Measurements from ENCODE around the gene RGS12.

The RGS12 gene

GRCh38 chr4:3253808-3254207 is 39.0 kb upstream of the RGS12 start:
- DNase-seq (ENCODE audit: low spot score) = peak; percentile 41

GRCh38 chr4:3254302-3255131 is 38.3 kb upstream of the RGS12 start:
- peak; percentile 63 for DNase-seq (ENCODE audit: low spot score)

DNA sequence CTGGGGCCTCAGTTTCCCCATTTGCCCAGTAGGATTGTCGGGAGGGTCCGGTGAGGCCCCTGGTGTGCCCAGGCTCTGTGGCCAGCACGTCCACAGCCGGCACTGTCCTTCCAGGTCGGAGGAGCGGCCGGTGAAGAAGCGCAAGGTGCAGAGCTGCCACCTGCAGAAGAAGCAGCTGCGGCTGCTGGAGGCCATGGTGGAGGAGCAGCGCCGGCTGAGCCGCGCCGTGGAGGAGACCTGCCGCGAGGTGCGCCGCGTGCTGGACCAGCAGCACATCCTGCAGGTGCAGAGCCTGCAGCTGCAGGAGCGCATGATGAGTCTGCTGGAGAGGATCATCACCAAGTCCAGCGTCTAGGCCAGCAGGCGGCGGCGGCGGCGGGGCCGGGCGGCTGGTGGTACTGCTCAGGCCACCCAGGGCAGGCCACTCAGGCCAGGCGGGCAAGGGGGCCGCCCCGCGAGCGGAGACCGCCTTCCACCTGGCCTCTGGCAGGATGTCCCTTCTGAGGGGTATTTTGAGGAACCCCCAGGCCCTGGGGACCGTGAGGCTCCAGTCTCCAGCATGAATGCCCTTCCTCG is 37.1 kb upstream of the RGS12 start:
- DNase-seq (ENCODE audit: low spot score) = peak; percentile 44

GRCh38 chr4:3256230-3257102 is 36.4 kb upstream of the RGS12 start:
- DNase-seq (ENCODE audit: low spot score) = peak; percentile 60

DNA sequence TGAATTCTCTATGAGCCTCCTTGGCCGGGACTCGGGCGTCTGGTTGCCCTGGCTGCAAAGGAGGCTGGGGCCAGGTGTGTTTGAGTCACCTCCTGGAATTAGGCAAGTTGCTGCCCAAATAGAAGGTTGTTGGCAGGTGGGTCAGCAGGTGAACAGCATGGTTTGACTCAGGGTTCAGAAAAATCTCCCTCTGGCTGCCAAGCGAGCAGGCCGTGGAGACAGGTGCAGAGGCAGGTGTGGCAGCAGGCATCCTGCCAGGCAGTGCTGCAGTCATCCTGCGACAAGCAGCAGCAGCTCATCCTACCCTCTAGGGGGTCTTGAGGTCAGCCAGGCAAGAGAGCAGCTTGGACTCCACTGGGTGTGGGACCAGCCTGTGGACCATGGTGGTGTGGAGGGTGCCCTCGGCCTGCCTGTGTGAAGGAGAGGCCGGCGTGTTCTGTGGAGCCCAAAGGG is 35.7 kb upstream of the RGS12 start:
- DNase-seq (ENCODE audit: low spot score) = peak; percentile 67

DNA sequence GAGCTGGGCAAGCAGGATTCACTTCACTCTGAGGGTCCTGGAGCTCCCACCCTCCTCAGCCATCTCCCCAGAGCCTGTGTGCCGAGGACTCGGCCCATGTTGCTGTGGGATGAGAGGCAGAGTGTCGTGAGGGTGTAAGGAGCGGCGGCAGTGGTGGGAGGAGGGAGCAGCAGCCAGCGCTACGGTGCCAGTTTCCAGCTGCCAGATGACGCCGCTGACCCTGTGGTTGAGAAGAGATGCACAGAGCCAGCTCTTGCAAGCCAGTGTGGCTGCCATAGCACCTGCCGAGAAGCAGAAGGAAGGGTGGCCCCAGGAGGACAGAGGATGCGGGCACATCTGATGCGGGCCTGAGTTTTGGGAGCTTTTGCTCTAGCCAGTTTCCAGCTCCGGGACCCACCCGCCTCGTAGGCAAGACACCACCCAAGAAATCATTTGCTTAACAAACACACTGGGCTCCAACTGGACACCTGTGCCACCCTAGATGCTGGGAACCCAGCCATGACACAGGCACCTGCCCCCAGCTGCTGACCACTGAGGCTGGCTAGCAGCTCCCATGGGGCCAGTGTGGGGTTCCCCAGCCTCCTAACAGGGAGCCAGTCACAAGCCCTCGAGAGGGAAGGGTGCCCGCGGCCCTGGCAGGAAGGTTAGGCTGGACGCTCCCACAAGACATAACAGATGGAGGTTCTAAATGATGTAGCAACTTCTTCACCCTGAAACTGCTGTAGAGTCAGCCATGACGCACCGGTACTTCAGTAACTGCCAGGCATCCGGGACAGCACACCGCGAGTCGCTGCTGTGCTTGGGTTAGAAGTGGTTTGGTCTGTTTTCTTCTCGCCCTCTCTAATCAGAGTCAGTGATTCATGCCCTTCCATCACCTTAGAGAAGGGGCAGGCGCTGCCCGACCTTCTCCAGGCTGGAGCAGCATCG is 35.0 kb upstream of the RGS12 start:
- DNase-seq (ENCODE audit: low spot score) = peak; percentile 63

- peak; percentile 57 for DNase-seq (ENCODE audit: low spot score)
These were observed 31.2 kb upstream of the RGS12 start for GRCh38 chr4:3261411-3262207.

- DNase-seq (ENCODE audit: low spot score) = peak; percentile 53
These were observed 30.4 kb upstream of the RGS12 start for GRCh38 chr4:3262208-3263052.

DNA sequence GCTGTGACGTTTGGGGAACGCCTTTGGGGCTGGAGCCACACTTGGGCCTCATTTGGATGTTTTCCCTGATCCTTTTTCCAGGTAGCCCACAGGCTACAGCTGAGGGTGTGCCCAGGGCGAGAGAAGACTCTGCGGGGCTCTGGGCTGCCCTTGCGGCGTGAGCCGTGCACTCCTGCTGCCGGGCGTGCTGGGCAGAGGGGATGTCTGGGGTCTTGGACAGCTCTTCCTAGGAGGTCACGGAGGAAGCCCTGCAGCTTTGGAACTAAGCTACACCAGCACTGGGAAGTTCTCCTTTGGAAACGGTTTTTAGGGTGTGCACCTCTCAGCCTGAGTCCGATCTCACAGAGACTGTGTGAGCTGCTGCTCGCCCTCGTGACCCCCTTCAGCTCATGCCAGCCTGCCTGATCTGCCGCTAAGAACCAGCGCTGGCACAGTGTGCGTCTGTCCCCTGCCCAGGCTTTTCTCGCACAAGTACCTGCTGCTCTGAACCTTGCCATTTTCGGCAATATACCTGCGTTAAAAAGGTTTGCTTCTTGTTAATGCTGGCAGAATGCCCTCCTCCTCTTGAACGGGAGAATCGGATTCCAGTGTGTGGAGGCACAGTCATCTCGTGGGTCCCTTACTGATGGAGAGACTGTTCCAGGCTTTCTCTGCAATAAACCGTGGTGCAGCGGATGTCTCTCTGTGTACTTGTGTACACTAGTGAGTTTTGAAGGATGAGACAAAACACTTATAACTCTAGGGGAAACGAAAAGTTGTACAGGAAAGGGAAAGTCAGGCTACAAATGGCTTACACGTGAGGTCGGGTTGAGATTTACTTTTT is 29.6 kb upstream of the RGS12 start:
- DNase-seq (ENCODE audit: low spot score) = peak; percentile 42

GRCh38 chr4:3263876-3264193 is 29.0 kb upstream of the RGS12 start:
- no peak for DNase-seq (ENCODE audit: low spot score)

DNA sequence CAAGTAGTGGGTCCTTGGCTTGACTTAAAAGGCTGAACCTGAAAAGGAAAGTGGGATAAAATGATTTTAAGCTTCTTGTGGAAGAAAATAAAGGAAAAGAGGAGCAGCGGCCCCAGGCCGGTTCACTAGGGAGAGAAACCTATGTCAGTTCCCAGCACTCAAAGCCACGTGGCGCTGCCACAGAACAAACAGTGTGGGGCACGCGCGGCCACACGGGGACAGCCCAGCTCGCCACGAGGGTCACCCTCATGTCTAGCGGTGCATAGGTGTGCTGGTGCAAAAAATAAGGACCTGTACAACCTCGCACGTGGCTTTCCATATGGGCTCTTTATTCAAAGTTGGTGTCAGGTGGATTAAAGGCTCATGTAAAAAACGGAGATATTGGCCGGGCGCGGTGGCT is 26.7 kb upstream of the RGS12 start:
- DNase-seq (ENCODE audit: low spot score) = no peak

DNA sequence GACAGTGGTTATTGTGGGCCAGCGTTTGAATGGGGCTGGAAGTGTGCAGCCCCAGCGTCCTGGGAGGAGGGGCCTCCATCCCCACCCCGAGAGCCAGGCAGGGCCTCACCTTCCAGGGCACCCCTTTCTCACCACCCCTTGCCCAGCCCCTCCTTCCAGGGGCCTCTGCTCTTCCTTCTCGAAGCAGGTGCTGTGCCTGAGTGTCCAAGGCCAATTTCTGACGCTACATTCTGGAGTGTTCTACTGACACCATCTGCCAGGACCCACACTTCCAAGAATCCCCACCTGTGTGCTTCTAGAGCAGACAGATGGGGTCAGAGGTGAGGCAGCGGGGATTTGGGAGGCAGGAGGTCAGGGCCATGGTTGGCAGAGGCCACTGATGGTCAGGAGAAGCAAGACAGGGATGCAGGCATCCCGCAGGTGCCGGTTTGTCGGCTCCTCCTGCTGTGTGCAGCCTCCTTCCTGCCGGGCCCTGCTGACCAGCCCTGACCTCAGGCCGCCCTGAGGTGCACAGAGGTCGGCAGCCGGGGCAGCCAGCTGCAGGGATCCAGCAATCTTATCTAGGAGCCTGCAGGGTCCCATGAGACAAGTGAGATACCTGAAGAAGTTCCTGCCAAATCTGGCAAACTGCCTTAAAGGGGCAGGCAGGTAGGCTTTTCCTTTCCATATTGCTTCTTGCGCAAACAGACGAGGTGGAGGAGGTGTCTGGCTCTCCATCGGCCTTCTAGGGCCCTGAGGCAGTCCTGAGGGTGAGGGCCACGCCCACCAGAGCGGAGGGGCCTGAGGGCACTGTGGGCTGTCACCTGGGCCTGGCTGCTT is 25.0 kb upstream of the RGS12 start:
- peak; percentile 52 for DNase-seq (ENCODE audit: low spot score)

- peak; percentile 36 for DNase-seq (ENCODE audit: low spot score)
These were observed 24.3 kb upstream of the RGS12 start for GRCh38 chr4:3268395-3269104.

DNA sequence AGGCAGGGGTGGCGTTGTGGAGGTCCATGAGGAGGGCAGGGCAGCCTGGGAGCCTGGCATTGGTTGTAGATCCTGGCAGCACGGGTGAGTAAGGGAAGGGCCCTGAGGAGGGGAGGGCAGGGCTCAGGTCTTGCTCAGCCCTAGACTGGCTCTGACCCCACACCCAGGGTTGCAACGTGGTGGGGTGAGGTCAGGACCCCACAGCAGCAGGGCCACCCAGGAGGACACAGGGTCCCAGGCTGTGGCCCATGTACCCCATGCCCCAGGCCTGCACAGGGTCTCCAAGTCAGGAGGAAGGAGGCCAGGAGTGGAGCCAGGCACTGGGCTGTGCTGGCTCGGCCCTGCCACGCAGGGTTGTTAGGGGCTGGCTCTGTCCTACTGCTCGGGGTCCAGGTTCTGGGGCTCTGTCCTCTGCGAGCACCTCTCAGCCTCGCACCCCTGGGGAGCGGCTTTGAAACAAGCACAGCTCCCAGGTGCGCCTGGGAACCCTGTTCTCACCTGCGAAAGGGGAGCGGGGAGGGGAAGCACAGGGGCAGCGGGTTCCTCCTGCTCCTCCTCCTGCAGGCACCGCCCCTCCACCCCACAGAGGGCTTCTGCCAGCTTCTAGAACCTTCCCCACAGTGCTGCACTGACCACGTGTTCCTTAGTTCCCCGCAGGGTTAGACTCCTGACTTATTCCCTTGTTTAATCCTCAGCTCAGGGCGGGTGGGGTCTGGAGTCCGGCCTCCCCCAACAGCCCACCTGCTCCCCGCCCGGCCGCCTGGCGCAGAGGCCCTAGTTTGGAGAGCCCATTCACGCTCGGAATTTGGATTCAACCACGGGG is 23.5 kb upstream of the RGS12 start:
- DNase-seq (ENCODE audit: low spot score) = peak; percentile 50

- DNase-seq (ENCODE audit: low spot score) = peak; percentile 63
These were observed 22.7 kb upstream of the RGS12 start for GRCh38 chr4:3269991-3270611.

DNA sequence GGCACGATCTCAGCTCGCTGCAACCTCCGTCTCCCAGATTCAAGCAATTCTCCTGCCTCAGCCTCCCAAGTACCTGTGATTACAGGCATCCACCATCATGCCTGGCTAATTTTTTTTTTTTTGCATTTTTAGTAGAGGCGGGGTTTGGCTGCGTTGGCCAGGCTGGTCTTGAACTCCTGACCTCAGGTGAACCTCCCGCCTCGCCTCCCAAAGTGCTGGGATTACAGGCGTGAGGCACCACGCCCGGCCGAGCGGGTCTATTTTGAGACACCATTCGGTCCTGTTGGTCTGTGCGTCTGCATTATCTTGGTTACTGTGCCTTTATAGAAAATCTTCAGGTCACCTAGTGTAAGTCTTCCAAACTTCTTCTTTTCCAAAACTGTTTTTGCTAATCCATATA is 21.7 kb upstream of the RGS12 start:
- DNase-seq (ENCODE audit: low spot score) = no peak

Measured in left forelimb (tissue), 1 donor.